K562 (cell line): ENCODE data around the gene MMP7. TPM values are rescaled to one million over a fixed set of nuclear protein-coding genes. Genes with fewer than 3 reads are reported as not detected.

ENCODE experiments used
- ATAC-seq: fragments of 200-7000 bp; cut with Tn5 transposase; 3 replicates; pipeline ENCODE4 v1.9.1; 2020; ENCODE audit warnings: moderate library complexity
- BruUV-seq: library from RNA; stranded (reverse); fragments of 400-500 nt; replicated peaks from 2 replicates; lab custom pipeline; 2021; lab: Mats Ljungman, UMichigan
- CTCF ChIA-PET: fragments of 300-600 bp; formaldehyde crosslinking; extraction: SDS; loops from one replicate; lab custom pipeline; 2021; ENCODE audit warnings: low intra/inter-chr PET ratio; lab: Yijun Ruan, JAX
- POLR2A ChIA-PET: fragments of 300-600, 350-650 bp; sonication (Branson Sonifier 250); formaldehyde crosslinking; extraction: SDS; loops from one replicate; lab custom pipeline; 2021; ENCODE audit warnings: antibody characterized with exemption, inconsistent platforms; lab: Yijun Ruan, JAX
- DNase-seq, 4 experiments: peaks; one replicate each; pipeline versions ENCODE4 v3.0.0 to v3.0.0-alpha.2; 2011 to 2018; ENCODE audit warnings: low spot score in 3 of 4, mixed read lengths in 3 of 4; ENCODE audit errors: extremely low read depth in 1 of 4
- FAIRE-seq: peaks from 2 replicates; lab custom pipeline; 2011; peaks lifted over from hg19 to GRCh38; lab: Jason Lieb, UNC
- H2AFZ ChIP-seq: 2 replicates; pipeline ENCODE4 v1.6.0; 2011; ENCODE audit warnings: low read depth, low read length, control low read depth, inconsistent platforms
- H3K27ac ChIP-seq: fragments of 200-600 bp; 3 replicates; pipeline ENCODE4 v1.8.0; 2011; ENCODE audit warnings: low read depth, mild to moderate bottlenecking, control low read depth, inconsistent platforms, low read length, moderate library complexity, mixed read lengths; ENCODE audit errors: extremely low read depth
- H3K27me3 ChIP-seq, 2 experiments: fragments of 300-600 bp in 1 of 2; 2 replicates in 1 of 2; 3 replicates in 1 of 2; pipeline versions ENCODE4 v1.6.0 to v1.8.0; 2011; ENCODE audit warnings: inconsistent platforms in 2 of 2, low read length in 2 of 2, mild to moderate bottlenecking in 1 of 2, mixed read lengths in 1 of 2, moderate library complexity in 1 of 2; ENCODE audit not compliant: control insufficient read depth in 2 of 2, insufficient read depth in 2 of 2
- H3K36me3 ChIP-seq: fragments of 300-600 bp; 3 replicates; pipeline ENCODE4 v1.8.0; 2011; ENCODE audit warnings: mild to moderate bottlenecking, low read length, inconsistent platforms; ENCODE audit not compliant: control insufficient read depth, insufficient read depth
- H3K4me1 ChIP-seq, 2 experiments: fragments of 200-600 bp in 1 of 2; replicated peaks in 1 of 2; 2 replicates in 1 of 2; 3 replicates in 1 of 2; pipeline versions ENCODE4 v1.5.1 to v1.8.0; 2011; ENCODE audit warnings: inconsistent platforms in 2 of 2, low read length in 2 of 2, mild to moderate bottlenecking in 1 of 2, mixed read lengths in 1 of 2, moderate library complexity in 1 of 2; ENCODE audit not compliant: control insufficient read depth in 2 of 2, insufficient read depth in 2 of 2
- H3K4me2 ChIP-seq: 2 replicates; pipeline ENCODE4 v1.6.1; 2011; ENCODE audit warnings: low read length, control low read depth, inconsistent platforms, mixed read lengths; ENCODE audit not compliant: insufficient read depth
- H3K4me3 ChIP-seq: fragments of 200-600 bp; sonication (generic), shearing (Covaris generic); 2 replicates; pipeline ENCODE4 v1.5.1; 2016; ENCODE audit warnings: control low read depth, inconsistent platforms
- H3K79me2 ChIP-seq: fragments of 200-600 bp; 3 replicates; pipeline ENCODE4 v1.8.0; 2011; ENCODE audit warnings: low read length, inconsistent platforms; ENCODE audit not compliant: control insufficient read depth, insufficient read depth
- H3K9ac ChIP-seq, 2 experiments: 2 replicates each; pipeline versions ENCODE4 v1.6.0 to v1.6.1; 2011; ENCODE audit warnings: low read depth in 2 of 2, low read length in 2 of 2, control low read depth in 1 of 2, inconsistent platforms in 1 of 2, mild to moderate bottlenecking in 1 of 2, mixed read lengths in 1 of 2; ENCODE audit not compliant: insufficient read depth in 1 of 2
- H3K9me1 ChIP-seq: one replicate; pipeline ENCODE4 v1.6.0; 2011; ENCODE audit warnings: inconsistent platforms, mild to moderate bottlenecking, low read length, moderate library complexity; ENCODE audit not compliant: control insufficient read depth, insufficient read depth
- H3K9me3 ChIP-seq: replicated peaks from 2 replicates; pipeline ENCODE4 v1.5.1; 2011; ENCODE audit warnings: low read depth, low read length, inconsistent platforms; ENCODE audit not compliant: control insufficient read depth, insufficient read depth
- H4K20me1 ChIP-seq: replicated peaks from 2 replicates; pipeline ENCODE4 v1.6.1; 2011; ENCODE audit warnings: low read length, inconsistent platforms, mixed read lengths; ENCODE audit not compliant: control insufficient read depth, insufficient read depth
- CXXC5 ChIP-seq: fragments of 250-450 bp; sonication (Bioruptor Pico); IDR thresholded peaks from 2 replicates; pipeline ENCODE4 v1.8.0; 2022; ENCODE audit warnings: inconsistent platforms, mild to moderate bottlenecking, moderate library complexity
- DPF2 ChIP-seq: fragments of 450-650 bp; IDR thresholded peaks from 2 replicates; pipeline ENCODE4 v1.6.1; 2016
- FOSL1 ChIP-seq: fragments of 200-800 bp; sonication (Bioruptor generic); conservative IDR thresholded peaks from 2 replicates; pipeline ENCODE4 v1.6.1; 2016; ENCODE audit warnings: missing genetic modification characterization, missing compliant biosample characterization
- KLF16 ChIP-seq: IDR thresholded peaks from 2 replicates; pipeline ENCODE4 v1.6.1; 2016; ENCODE audit warnings: antibody characterized with exemption
- LCOR ChIP-seq: sonication (generic); formaldehyde crosslinking; IDR thresholded peaks from 2 replicates; pipeline ENCODE4 v1.8.0; 2022; ENCODE audit warnings: mild to moderate bottlenecking, missing genetic modification reagents
- MCM5 ChIP-seq: fragments of 450-650 bp; IDR thresholded peaks from 2 replicates; pipeline ENCODE4 v1.6.1; 2016; ENCODE audit warnings: low read depth
- MEF2A ChIP-seq: IDR thresholded peaks from 2 replicates; pipeline ENCODE4 v1.6.1; 2011; ENCODE audit warnings: low read depth, mild to moderate bottlenecking, low read length, moderate library complexity; ENCODE audit not compliant: control insufficient read depth
- NCOA6 ChIP-seq: fragments of 450-650 bp; IDR thresholded peaks from 2 replicates; pipeline ENCODE4 v1.6.1; 2017; ENCODE audit warnings: mild to moderate bottlenecking
- SMARCA4 ChIP-seq: fragments of 450-650 bp; IDR thresholded peaks from 2 replicates; pipeline ENCODE4 v1.6.1; 2016
- USF1 ChIP-seq: sonication (generic); formaldehyde crosslinking; IDR thresholded peaks from 2 replicates; pipeline ENCODE4 v1.9.0; 2022; ENCODE audit warnings: mild to moderate bottlenecking, missing genetic modification reagents
- ZBED1 ChIP-seq: IDR thresholded peaks from 2 replicates; pipeline ENCODE4 v1.6.1; 2014
- ZBTB26 ChIP-seq: fragments of 450-650 bp; formaldehyde crosslinking; IDR thresholded peaks from 2 replicates; pipeline ENCODE4 v1.4.0; 2022; ENCODE audit warnings: missing genetic modification characterization
- ZNF780A ChIP-seq: fragments of 250-450 bp; sonication (Bioruptor Pico); IDR thresholded peaks from 2 replicates; pipeline ENCODE4 v1.5.0; 2021; ENCODE audit warnings: mild to moderate bottlenecking
- WGBS: fragments of 100-300 bp; shearing (Covaris generic); methylation state at CpG from one replicate; pipeline ENCODE4 v1.1.6; 2016; ENCODE audit warnings: low coverage, mixed read lengths; ENCODE audit not compliant: insufficient coverage; ENCODE audit errors: missing lambda C conversion rate; 5-methylcytosine and 5-hydroxymethylcytosine counted together
- in situ Hi-C: fragments of 300-500 bp; cut with MboI; formaldehyde crosslinking; loops from 4 replicates; pipeline ENCODE4 v1.15.0; 2018; ENCODE audit warnings: inconsistent platforms, mixed read lengths
- intact Hi-C: fragments of 100-400 bp; cut with micrococcal nuclease; formaldehyde crosslinking; loops from 2 replicates; pipeline ENCODE4 v1.14.2; 2022
- polyA plus RNA-seq, 8 experiments: library from polyadenylated mRNA; depleted of rRNA in 4 of 8; stranded (reverse) in 5 of 8; unstranded in 3 of 8; fragments of >200 nt; fragmentation: Nextera tagmentation in 2 of 8; fragmentation: Illumina TruSeq in 1 of 8; extraction: Ambion mirVana in 2 of 8; extraction: Trizol in 1 of 8; gene quantifications; 2 replicates each; pipeline versions ENCODE4 v1.2.1 to v1.2.3, GENCODE V29; 2011 to 2014; ENCODE audit warnings: inconsistent platforms in 1 of 8, missing spikeins in 1 of 8
- total RNA-seq, 7 experiments: library from RNA; depleted of rRNA in 6 of 7; stranded (reverse); fragments of >200 nt in 6 of 7; fragmentation: Illumina TruSeq in 2 of 7; extraction: Trizol in 2 of 7; gene quantifications; 2 replicates each; pipeline versions ENCODE4 v1.2.1 to v1.2.3, GENCODE V29; 2011 to 2021; ENCODE audit warnings: low replicate concordance in 1 of 7
- TF ChIP-seq, protein P1 (sequence below): fragments of 250-450 bp; sonication (Bioruptor Pico); IDR thresholded peaks from 2 replicates; pipeline ENCODE4 v1.5.0; 2021; ENCODE audit warnings: mild to moderate bottlenecking, moderate library complexity
- TF ChIP-seq, protein P2 (sequence below): sonication (generic); formaldehyde crosslinking; IDR thresholded peaks from 2 replicates; pipeline ENCODE4 v1.8.0; 2022; ENCODE audit warnings: mild to moderate bottlenecking, missing genetic modification reagents
- TF ChIP-seq, protein P3 (sequence below): fragments of 250-450 bp; sonication (Bioruptor Pico); IDR thresholded peaks from 2 replicates; pipeline ENCODE4 v1.8.0; 2021; ENCODE audit warnings: moderate library complexity, mild to moderate bottlenecking, inconsistent platforms

Gene MMP7
- total and polyA plus RNA-seq, 9 of the 15 experiments (the other 6 are each of a cell fraction or from before 2014, with no cell fraction given) = 0.13 TPM; not detected in 8

DNA sequence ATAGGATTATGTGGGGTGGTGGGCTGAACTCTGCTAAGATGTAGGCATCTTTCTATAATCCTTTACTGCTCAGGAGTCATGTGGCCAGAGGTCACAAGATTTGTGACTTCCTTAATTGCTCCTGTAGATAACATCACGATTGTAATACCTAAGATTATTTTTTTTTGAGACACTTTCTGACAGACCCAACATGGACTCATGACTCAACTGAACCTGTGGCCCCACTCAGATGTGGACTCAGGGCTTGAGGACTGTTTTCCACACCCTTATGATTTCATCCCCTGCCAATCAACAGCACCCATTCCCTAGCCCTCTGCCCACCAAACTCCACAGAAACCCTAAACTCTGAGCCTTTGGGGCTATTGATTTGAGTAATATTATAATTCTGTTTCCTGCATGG, 35.6 kb upstream of the MMP7 start (continued):
- TF ChIP-seq, protein P1, sequence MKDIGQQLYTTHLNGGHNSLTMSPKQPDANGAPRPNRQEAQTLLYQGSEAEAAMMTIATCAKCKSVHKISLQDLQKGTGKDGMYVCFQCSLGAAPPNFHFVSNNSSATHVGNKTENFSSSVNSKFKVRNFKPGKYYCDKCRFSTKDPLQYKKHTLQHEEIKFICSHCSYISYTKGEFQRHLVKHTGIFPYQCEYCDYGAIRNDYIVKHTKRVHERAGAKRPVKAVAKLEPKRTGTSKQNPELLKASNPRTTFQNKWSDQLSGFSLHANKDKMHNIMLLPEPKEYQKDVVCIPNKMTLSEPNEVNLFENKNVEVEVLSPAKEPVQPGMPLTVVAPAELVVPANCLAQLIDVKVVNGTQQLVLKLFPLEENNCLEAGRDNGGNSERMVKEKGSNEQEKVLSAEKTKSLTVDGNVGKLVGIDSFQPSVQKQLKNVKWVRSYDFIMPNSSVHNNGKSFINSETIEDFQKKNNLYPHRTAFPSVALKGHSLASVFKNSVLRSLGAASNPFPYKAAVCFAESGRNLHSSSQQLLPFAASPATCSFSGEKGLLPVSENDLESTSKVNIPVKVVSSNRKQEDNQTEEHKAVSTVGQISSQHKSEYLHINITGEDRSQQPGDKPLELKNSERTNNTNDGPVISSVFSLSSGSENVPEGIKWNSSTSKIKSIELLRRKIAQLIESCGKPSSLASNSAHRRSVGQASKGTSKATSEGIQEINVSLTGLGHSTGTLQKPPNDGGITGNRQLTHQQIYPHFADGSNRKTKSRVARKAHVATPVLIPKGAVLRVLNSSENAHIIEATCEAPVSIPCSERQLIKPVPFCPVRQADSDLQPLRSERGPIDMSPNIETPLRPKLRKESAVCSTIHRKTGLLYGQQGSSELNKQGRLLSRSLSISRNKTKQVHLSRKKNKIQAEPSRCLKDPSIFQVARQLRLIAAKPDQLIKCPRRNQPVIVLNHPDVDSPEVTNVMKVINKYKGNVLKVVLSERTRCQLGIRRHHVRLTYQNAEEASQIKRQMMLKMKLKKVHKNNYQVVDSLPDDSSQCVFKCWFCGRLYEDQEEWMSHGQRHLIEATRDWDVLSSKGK = no peak
- no peak for TF ChIP-seq NCOA6
- no peak for TF ChIP-seq CXXC5 (CRISPR knock-in tag)
- TF ChIP-seq, protein P2, sequence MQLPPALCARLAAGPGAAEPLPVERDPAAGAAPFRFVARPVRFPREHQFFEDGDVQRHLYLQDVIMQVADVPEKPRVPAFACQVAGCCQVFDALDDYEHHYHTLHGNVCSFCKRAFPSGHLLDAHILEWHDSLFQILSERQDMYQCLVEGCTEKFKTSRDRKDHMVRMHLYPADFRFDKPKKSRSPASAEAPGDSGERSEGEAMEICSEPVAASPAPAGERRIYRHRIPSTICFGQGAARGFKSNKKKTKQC (CRISPR knock-in tag) = no peak
- TF ChIP-seq USF1 (CRISPR knock-in tag) = no peak
- no peak for TF ChIP-seq MCM5

GRCh38 chr11:102564110-102564509, 33.6 kb upstream of the MMP7 start:
- no peak for FAIRE-seq
- intact Hi-C loops = no loop called here
- no peak for TF ChIP-seq ZNF780A (CRISPR knock-in tag)
- no peak for TF ChIP-seq ZBED1
- peak; percentile 68 for TF ChIP-seq DPF2
- peak; percentile 40; the same call in 1 of the 2 replicates for TF ChIP-seq MEF2A
- TF ChIP-seq KLF16 = no peak
- TF ChIP-seq ZBTB26 (CRISPR knock-in tag) = no peak
- TF ChIP-seq, protein P3, sequence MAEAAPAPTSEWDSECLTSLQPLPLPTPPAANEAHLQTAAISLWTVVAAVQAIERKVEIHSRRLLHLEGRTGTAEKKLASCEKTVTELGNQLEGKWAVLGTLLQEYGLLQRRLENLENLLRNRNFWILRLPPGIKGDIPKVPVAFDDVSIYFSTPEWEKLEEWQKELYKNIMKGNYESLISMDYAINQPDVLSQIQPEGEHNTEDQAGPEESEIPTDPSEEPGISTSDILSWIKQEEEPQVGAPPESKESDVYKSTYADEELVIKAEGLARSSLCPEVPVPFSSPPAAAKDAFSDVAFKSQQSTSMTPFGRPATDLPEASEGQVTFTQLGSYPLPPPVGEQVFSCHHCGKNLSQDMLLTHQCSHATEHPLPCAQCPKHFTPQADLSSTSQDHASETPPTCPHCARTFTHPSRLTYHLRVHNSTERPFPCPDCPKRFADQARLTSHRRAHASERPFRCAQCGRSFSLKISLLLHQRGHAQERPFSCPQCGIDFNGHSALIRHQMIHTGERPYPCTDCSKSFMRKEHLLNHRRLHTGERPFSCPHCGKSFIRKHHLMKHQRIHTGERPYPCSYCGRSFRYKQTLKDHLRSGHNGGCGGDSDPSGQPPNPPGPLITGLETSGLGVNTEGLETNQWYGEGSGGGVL (CRISPR knock-in tag) = no peak
- peak; percentile 97 for TF ChIP-seq FOSL1
- peak; percentile 71; the same call in 1 of the 2 replicates for TF ChIP-seq SMARCA4
- no peak for TF ChIP-seq LCOR (CRISPR knock-in tag)

More at GRCh38 chr11:102564110-102564509, 33.6 kb upstream of the MMP7 start:
- Histone ChIP-seq H3K79me2 (no peaks in the 10 kb centered on the region), H3K9me3 (no peaks in the 10 kb centered on the region; the same call in 1 of the 2 replicates), H4K20me1 (no peaks in the 10 kb centered on the region), H3K27me3 (no peaks in the 10 kb centered on the region), H3K36me3 (no peaks in the 10 kb centered on the region), H3K4me3 (no peak overlapping the region), H2AFZ (no peak overlapping the region), H3K9me1 (no peaks in the 10 kb centered on the region), H3K4me2 (no peak overlapping the region), H3K4me1 (no peaks in the 10 kb centered on the region; a peak in 2 of 5 replicates), H3K9ac (no peak overlapping the region), H3K27ac (no peak overlapping the region)
- in situ Hi-C loops = no loop called here
- POLR2A ChIA-PET = no interaction called here
- BruUV-seq = no TSS peak
- CTCF ChIA-PET = no interaction called here
- peak; percentile 81 for ATAC-seq
- 3% methylated on average over 2 of the region's 2 CpGs for WGBS
- peak in 2 of 4 experiments; percentile 8 to 30 for DNase-seq
